NCI-H2196 treated with DMSO at 0.1 percent for 48 hours (cell line): ENCODE data around the gene TAB2.
"Not testable (repeated sequence)": the region's sequence is repeated elsewhere in the genome, so short reads cannot be mapped to it uniquely, and the experiment has no call there.

Experiments
- DNase-seq: peaks from one replicate; lab custom pipeline; 2025; ENCODE audit not compliant: unreplicated experiment; lab: John Stamatoyannopoulos, UW

TAB2 gene

DNA sequence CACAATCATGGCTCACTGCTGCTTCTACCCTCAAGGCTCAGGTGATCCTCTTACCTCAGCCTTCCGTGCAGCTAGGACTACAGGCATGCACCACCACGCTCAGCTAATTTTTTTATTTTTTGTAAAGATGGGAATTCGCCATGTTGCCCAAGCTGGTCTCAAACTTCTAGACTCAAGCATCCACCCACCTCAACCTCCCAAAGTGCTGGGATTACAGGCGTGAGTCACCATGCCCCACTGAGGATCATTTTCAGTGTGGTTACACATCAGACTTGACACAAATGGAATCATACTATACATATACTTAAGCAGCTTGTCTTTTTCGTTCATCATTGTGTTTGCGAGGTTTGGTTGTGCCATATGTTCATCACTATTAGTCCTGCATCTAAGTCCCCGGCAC, 140.7 kb downstream of the TAB2 start:
- no peak for DNase-seq

DNA sequence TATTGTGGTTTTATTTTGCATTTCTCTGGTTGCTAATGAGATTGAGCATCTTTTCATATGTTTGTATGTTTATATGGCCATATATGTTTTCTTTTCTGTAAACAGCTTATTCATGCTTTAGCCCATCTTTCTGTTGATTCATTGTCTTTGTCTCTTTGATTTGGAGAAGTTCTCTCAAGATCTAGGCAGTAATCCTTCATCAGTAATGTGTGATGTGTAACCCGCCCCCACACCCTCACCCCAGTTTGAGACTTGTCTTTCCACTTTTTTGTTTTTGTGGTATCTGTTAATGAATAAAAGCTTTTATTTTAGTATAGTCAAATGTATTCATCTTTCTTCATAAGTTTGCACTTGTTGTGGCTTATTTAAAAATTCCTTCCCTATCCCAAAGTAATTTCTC, 141.3 kb downstream of the TAB2 start:
- DNase-seq: no peak

DNA sequence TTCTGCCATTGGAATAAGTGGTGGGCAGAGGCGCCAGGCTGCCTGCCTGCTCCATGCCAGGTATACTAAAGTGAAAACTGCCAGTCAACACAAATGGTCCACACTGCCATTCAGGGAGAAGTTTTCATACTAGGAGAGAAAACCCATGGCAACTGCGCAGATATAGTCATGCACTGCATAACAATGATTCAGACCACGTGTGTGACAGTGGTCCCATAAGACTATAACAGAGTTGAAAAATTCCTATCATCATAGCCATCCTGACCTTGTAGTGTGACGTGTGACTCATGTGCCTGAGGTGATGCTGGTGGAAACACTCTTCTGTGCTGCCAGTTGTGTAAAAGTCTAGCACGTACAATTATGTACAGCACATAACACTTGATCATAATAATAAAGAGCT, 142.2 kb downstream of the TAB2 start:
- DNase-seq: no peak

DNA sequence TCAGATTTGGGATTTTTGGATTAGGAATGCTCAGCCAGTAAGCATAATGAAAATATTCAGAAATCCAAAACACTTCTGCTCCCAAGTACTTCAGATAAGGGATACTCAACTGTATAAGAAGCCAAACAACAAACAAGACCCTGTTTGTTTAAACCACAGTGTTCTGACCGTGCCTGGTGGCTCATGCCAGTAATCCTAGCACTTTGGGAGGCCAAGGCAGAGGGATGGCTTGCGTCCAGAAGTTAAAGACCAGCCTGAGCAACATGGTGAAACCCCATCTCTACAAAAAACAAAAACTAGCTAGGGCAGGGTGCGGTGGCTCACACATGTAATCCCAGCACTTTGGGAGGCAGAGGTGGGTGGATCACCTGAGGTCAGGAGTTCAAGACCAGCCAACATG, 142.7 kb downstream of the TAB2 start:
- DNase-seq: not testable (repeated sequence)
